Neural crest cell (in vitro differentiated cells): ENCODE results near the gene TRIM66. TPM values are rescaled to one million over a fixed set of nuclear protein-coding genes. Genes with fewer than 3 reads are reported as not detected.

ENCODE experiments used
- DNase-seq: peaks from one replicate; pipeline ENCODE4 v3.0.0; 2021; ENCODE audit warnings: low read depth, mixed read lengths, low spot score
- H3K27ac Mint-ChIP-seq: one replicate; pipeline ENCODE4 v1.8.0; 2021; ENCODE audit warnings: mild to moderate bottlenecking, mixed read lengths; ENCODE audit not compliant: unreplicated experiment
- H3K27me3 Mint-ChIP-seq: 2 replicates; pipeline ENCODE4 v1.8.0; 2021; ENCODE audit warnings: low read depth, mild to moderate bottlenecking, mixed read lengths
- H3K36me3 Mint-ChIP-seq: 2 replicates; pipeline ENCODE4 v1.8.0; 2021; ENCODE audit warnings: low read depth, mild to moderate bottlenecking, mixed read lengths
- H3K4me1 Mint-ChIP-seq: 2 replicates; pipeline ENCODE4 v1.8.0; 2021; ENCODE audit warnings: mixed read lengths
- H3K4me3 Mint-ChIP-seq: one replicate; pipeline ENCODE4 v1.8.0; 2021; ENCODE audit warnings: mild to moderate bottlenecking, mixed read lengths
- H3K9me3 Mint-ChIP-seq: 2 replicates; pipeline ENCODE4 v1.8.0; 2021; ENCODE audit warnings: mixed read lengths
- total RNA-seq: library from RNA; stranded (reverse); gene quantifications from 2 replicates; pipeline ENCODE4 v1.2.1, GENCODE V29; 2021
- TF ChIP-seq, protein P1 (sequence below): fragments of 200-600 bp; sonication (generic); conservative IDR thresholded peaks from 2 replicates; pipeline ENCODE4 v1.5.0; 2021; ENCODE audit warnings: antibody characterized with exemption, mild to moderate bottlenecking

The TRIM66 gene
- total RNA-seq, 1 donor from 2014 or later: 6.5 TPM

DNA sequence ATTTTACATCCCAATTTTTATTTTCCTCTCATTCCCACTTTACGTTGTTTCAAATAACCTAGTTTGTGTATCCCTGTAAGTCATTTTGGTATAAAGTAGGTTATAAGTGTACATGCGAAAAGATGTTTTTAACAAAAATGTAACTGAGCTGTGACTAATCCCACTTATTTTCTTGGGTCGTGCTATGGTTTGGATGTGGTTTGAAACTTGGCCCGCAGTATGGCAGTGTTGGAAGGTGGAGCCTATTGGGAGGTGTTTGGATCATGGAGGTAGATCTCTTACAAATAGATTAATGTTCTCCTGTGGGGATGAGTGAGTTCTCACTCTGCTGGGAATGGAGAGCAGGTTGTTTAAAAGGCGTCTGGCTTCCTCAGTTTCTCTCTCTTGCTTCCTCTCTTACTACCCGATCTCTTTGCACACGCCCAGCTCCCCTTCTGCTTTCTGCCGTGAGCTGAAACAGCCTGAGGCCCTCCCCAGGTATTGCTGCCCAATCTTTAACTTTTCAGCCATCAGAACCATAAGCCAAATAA is 7.3 kb upstream of the TRIM66 start:
- H3K4me1 Mint-ChIP-seq: peaks cover 36% of the 10 kb centered on the region
- H3K36me3 Mint-ChIP-seq: peaks cover 34% of the 10 kb centered on the region
- TF ChIP-seq, protein P1, sequence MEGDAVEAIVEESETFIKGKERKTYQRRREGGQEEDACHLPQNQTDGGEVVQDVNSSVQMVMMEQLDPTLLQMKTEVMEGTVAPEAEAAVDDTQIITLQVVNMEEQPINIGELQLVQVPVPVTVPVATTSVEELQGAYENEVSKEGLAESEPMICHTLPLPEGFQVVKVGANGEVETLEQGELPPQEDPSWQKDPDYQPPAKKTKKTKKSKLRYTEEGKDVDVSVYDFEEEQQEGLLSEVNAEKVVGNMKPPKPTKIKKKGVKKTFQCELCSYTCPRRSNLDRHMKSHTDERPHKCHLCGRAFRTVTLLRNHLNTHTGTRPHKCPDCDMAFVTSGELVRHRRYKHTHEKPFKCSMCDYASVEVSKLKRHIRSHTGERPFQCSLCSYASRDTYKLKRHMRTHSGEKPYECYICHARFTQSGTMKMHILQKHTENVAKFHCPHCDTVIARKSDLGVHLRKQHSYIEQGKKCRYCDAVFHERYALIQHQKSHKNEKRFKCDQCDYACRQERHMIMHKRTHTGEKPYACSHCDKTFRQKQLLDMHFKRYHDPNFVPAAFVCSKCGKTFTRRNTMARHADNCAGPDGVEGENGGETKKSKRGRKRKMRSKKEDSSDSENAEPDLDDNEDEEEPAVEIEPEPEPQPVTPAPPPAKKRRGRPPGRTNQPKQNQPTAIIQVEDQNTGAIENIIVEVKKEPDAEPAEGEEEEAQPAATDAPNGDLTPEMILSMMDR: no peak
- no peak for DNase-seq
- H3K4me3 Mint-ChIP-seq: peak overlapping the region; percentile 92
- H3K27ac Mint-ChIP-seq: peak overlapping the region; percentile 79
- H3K27me3 Mint-ChIP-seq: peaks cover 9% of the 10 kb centered on the region
- H3K9me3 Mint-ChIP-seq: no peaks in the 10 kb centered on the region

- H3K9me3 Mint-ChIP-seq: no peaks in the 10 kb centered on the region
- H3K4me3 Mint-ChIP-seq: peak overlapping the region; percentile 92
- peak; percentile 79 for DNase-seq
- TF ChIP-seq, protein P1: no peak
- H3K4me1 Mint-ChIP-seq: peaks cover 47% of the 10 kb centered on the region
- peaks cover 6% of the 10 kb centered on the region for H3K27me3 Mint-ChIP-seq
- peak overlapping the region; percentile 96 for H3K27ac Mint-ChIP-seq
- peaks cover 30% of the 10 kb centered on the region for H3K36me3 Mint-ChIP-seq
Measured at GRCh38 chr11:8688414-8689362, 6.2 kb upstream of the TRIM66 start.

GRCh38 chr11:8686325-8686724 is 3.9 kb upstream of the TRIM66 start:
- no peaks in the 10 kb centered on the region for H3K9me3 Mint-ChIP-seq
- H3K36me3 Mint-ChIP-seq: peaks cover 34% of the 10 kb centered on the region
- TF ChIP-seq, protein P1: no peak
- peaks cover 7% of the 10 kb centered on the region for H3K27me3 Mint-ChIP-seq
- H3K27ac Mint-ChIP-seq: no peak overlapping the region
- peak overlapping the region; percentile 92 for H3K4me3 Mint-ChIP-seq
- no peak for DNase-seq
- H3K4me1 Mint-ChIP-seq: peaks cover 66% of the 10 kb centered on the region

- peaks cover 35% of the 10 kb centered on the region for H3K36me3 Mint-ChIP-seq
- TF ChIP-seq, protein P1: no peak
Measured at GRCh38 chr11:8685820-8686219, 3.4 kb upstream of the TRIM66 start.

DNA sequence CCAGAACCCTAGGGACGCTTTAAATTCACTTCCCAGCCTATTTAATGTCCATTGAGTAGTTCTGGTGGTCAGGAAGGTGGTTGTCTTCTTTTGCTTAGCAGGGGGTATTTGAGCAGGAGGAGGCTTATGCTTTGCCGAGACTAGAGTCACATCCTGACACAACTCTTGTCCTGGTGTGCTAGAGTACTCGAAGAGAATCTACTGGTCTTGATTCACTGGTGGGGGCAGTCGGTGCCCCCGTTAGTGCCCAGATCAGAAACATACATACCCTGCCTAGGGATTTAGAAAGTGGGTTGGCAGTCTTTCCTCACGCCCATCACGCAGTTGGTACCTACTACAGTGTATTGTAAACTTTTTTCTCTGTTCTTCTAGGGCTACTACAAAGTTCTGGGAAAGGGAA is 2.8 kb upstream of the TRIM66 start:
- Mint-ChIP-seq H3K4me1 (peaks cover 74% of the 10 kb centered on the region), H3K9me3 (peaks cover 4% of the 10 kb centered on the region), H3K4me3 (peak overlapping the region; percentile 99), H3K27me3 (peaks cover 7% of the 10 kb centered on the region), H3K27ac (no peak overlapping the region), H3K36me3 (peaks cover 39% of the 10 kb centered on the region)
- TF ChIP-seq, protein P1: no peak
- no peak for DNase-seq

More at GRCh38 chr11:8685820-8686219, 3.4 kb upstream of the TRIM66 start:
- peaks cover 68% of the 10 kb centered on the region for H3K4me1 Mint-ChIP-seq
- H3K27me3 Mint-ChIP-seq: peaks cover 7% of the 10 kb centered on the region
- peaks cover 1% of the 10 kb centered on the region for H3K9me3 Mint-ChIP-seq
- H3K27ac Mint-ChIP-seq: no peak overlapping the region
- no peak for DNase-seq
- H3K4me3 Mint-ChIP-seq: peak overlapping the region; percentile 99
